MM.1S (cell line): Measurements from ENCODE around the gene PCDHA5.

ENCODE experiments used
- EZH2 ChIP-seq: fragments of 300-600 bp; sonication (generic); optimal IDR thresholded peaks from 2 replicates; pipeline ENCODE3; 2017; ENCODE audit warnings: low read depth, mild to moderate bottlenecking, antibody characterized with exemption, low read length, mixed read lengths
- TF ChIP-seq, protein P1 (sequence below): fragments of 300-600 bp; sonication (generic); IDR thresholded peaks from 2 replicates; pipeline ENCODE4 v1.5.1; 2016; ENCODE audit warnings: antibody characterized with exemption, low read length, mixed read lengths

DNA sequence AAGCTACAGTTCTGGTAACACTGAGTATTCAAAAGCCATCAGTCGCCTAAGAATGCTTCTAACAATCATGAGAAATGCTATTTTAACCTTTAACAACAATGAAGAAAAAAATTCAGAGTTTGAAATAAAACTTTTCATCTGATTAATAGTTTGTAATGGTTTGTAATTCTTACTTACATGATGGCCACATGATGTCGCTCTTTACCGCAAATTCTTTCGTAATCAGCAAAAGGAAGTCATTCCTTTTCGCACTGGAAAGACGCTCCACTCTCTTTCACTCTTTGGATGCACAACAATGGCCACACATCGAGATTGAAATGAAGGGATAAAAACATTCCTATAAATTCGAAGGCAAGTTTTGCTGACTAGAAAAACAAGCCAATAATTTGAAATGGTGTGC, 12.6 kb downstream of the PCDHA5 start, which contains the start of gene PCDHA7:
- no peak for TF ChIP-seq EZH2
- TF ChIP-seq, protein P1, sequence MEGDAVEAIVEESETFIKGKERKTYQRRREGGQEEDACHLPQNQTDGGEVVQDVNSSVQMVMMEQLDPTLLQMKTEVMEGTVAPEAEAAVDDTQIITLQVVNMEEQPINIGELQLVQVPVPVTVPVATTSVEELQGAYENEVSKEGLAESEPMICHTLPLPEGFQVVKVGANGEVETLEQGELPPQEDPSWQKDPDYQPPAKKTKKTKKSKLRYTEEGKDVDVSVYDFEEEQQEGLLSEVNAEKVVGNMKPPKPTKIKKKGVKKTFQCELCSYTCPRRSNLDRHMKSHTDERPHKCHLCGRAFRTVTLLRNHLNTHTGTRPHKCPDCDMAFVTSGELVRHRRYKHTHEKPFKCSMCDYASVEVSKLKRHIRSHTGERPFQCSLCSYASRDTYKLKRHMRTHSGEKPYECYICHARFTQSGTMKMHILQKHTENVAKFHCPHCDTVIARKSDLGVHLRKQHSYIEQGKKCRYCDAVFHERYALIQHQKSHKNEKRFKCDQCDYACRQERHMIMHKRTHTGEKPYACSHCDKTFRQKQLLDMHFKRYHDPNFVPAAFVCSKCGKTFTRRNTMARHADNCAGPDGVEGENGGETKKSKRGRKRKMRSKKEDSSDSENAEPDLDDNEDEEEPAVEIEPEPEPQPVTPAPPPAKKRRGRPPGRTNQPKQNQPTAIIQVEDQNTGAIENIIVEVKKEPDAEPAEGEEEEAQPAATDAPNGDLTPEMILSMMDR, result no peak
